CD4-positive, alpha-beta T cell treated with Interleukin-21 for 1 hour (primary cell): ENCODE data around the gene MARCOL.

ENCODE experiments used
- DNase-seq: peaks from one replicate; pipeline ENCODE4 v3.0.0-alpha.2; 2020

The MARCOL gene

DNA sequence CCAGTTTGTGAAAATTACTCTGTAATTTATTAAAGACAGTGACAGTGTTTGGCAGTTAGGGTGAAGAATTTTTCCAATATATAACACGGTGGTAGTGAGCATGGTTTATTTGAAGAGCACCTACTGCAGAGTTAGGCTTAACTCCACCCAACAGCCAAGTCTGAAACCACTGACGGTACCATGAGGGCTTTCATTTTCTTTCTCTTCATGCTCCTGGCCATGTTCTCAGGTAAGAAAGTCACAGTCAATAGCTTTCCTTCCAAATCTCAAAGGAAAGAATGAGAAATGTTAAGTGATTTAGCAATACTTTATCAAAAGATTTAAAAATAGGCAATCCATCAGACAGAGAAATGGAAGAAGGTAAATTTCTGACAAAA, at the start of gene MARCOL:
Gene MARCOL (plus strand): TSS at position 108 of the 377 bp plus-strand sequence. CDS start 73 bp downstream, at position 181.
- no peak for DNase-seq

- DNase-seq = no peak
Observed at GRCh38 chr5:148191010-148191409, 47.3 kb upstream of the MARCOL start.

DNA sequence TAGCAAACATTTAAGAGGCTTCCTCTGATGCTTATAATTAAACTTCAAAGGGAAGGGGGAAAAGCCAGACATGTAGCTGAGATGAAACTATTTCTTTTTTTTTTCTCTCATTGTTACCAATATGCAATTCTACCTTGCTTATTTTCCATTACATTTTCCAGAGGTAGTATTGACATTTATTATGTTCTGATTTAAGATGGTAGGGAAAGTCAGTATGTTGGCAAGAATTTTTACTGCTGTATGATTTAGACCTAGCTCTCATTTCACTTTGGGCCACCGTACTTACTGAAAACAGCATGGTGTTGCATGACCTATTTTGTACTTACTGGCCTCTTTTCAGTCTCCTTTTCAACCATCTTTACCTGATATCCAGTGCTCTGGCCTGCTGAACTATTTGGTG, 45.1 kb upstream of the MARCOL start:
- no peak for DNase-seq

- DNase-seq = no peak
Observed at GRCh38 chr5:148201151-148201550, 37.2 kb upstream of the MARCOL start.

- no peak for DNase-seq
Observed at GRCh38 chr5:148202531-148203203, 35.7 kb upstream of the MARCOL start, which contains the start of gene SPINK6. Gene SPINK6, plus strand, starts transcription at chr5:148203042. Its CDS starts 55 bp downstream, at chr5:148203097.

- DNase-seq = no peak
Observed at GRCh38 chr5:148205044-148205806, 33.1 kb upstream of the MARCOL start.

DNA sequence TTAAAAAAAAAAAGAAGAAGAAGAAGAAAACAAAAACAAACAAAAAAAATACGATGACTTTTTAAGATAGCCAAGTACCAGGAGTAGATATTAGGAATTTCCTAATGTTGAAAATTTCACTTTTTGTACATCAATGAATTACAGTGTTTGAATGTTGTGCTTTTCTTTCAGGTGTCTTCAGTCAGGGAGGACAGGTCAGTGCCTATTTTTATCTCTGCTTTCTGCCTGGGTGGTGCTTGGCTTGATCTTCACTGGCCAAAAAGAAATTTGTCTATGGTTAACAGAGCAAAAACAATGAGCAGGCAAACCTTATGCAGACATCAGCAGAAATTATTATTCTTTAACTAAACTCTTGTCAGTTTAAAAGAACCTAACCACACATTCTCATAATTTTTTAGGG, 32.5 kb upstream of the MARCOL start:
- DNase-seq = no peak

- no peak for DNase-seq
Observed at GRCh38 chr5:148206620-148207019, 31.7 kb upstream of the MARCOL start.

DNA sequence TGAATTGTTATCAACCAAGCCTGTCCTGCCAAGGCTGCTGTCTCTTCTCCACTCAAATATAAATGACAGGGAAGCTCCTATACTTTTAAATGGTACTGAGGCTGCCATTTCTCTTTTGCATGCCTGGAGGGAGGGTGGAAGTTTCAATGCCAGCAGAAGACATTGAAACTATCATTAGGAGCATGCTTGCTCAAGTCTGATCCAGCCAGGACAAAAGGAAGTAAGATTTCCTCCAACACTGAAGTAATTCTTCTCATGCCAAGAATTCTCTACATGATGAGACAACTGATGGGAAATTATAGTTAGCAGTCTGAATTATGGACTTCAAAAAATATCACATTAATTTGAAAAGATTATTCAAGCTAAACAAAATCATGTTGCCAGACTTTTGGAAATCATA, 30.1 kb upstream of the MARCOL start:
- DNase-seq = no peak

- no peak for DNase-seq
Observed at GRCh38 chr5:148209151-148209770, 29.1 kb upstream of the MARCOL start.

- no peak for DNase-seq
Observed at GRCh38 chr5:148214665-148215185, 23.6 kb upstream of the MARCOL start.

- DNase-seq = no peak
Observed at GRCh38 chr5:148221508-148221907, 16.8 kb upstream of the MARCOL start.

DNA sequence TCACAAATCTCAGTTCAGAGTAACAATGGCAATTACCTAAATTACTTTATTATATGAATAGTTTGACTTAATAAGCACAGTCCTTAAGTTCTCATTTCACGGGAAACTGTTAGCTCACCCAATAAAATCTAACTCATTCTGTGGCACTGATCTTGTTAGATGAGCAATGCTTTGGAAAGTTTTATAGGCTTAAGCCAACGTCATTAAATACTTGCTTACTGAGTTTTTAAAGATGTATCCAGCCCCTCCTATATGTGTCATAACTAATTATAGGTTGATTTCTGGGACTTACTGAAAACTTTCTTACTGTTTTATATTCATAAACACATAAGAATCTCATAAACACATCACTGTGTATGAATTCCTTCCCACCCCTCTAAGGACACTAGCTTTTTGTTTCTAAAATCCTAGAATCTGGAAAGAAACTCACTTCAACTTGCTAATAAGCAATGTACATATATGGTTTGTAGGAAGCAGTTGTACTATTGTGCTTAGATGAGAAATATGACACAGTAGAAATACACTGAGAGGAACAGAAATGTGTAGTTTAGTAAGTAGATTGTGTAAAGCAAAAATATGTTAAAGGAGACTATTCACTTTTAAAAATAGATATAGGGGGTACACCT, 14.1 kb upstream of the MARCOL start:
- DNase-seq = no peak

DNA sequence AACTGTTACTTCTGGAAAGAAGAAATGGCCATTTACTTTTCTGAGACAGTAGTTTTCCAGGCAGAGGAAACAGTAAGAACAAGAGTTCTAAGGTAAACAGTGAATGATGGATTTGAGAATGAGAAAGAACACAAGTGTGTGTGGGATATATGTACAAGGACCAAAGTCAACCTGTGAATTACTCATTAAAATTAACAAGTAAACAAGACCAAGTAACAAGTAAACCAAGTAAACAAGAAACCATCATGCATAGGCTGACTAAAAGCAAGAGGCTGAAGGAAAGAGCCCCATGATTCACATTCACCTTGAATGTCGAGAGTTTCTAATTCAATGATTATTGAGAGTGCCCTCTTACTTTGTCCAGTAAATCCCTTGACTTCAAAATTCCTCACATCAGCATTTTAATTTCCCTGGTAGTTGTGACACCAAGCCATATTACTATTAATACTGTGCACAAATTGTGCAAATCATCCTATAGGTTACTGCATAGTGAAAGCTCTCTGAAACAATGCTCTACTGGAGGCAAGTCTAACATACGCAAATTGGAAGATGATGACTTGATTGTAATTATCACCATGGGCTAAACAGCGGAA, 9.8 kb upstream of the MARCOL start:
- DNase-seq = no peak

- DNase-seq = no peak
Observed at GRCh38 chr5:148229840-148230239, 8.5 kb upstream of the MARCOL start.

- no peak for DNase-seq
Observed at GRCh38 chr5:148230240-148230639, 8.1 kb upstream of the MARCOL start.

GRCh38 chr5:148237785-148238417, 424 bp upstream of the MARCOL start:
- DNase-seq = no peak

DNA sequence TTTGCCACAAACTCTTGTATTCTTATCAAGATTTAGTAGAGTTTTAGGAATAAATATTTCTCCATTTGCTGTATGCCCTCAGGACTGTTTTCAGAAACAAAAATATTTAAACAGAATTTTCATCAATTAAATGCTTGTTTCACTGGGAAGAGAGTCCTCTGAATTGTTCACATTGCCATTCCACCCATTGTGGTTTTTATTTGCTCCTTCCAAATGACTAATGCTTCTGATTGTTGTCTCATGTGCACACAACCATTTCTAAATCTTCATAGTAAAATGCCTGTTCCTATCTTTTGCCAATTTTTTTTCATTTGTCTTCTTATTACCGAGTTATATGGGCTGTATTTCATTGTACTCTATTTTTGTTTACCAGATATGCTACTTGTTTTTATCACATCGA, 10.6 kb downstream of the MARCOL start:
- no peak for DNase-seq

DNA sequence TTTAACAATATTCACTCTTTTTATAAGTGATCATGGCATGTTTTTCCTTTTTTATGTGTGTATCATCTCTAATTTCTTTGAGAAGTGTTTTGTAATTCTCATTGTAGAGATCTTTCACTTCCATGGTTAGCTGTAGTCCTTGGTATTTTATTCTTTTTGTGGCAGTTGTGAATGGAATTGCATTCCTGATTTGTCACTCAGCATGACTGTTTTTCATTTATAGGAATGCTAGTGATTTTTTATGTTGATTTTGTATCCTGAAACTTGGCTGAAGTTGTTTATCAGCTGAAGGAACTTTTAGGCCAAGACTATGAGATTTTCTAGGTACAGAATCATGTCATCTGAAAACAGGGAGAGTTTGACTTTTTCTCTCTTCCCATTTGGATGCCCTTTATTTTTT, 17.1 kb downstream of the MARCOL start:
- no peak for DNase-seq

DNA sequence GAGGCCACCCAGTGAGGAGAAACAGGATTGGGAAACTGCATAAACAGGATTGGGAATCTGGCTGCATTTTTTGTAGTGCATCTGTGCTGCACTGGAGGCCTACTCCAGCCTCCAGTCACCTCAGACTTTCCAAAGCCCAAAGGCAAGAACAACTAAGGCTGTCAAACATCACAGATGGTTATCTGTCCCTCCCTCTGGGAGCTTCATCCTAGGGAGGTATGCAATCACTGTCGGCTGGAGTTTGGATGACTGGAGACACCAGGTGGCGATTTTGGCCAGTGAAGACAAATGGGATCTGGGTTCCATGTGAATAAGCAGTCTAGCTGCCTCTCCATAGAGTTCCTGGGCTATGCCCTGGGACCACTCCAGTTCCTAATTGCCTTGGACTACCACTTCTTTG, 21.0 kb downstream of the MARCOL start:
- no peak for DNase-seq

GRCh38 chr5:148261221-148261620, 22.9 kb downstream of the MARCOL start:
- no peak for DNase-seq

DNA sequence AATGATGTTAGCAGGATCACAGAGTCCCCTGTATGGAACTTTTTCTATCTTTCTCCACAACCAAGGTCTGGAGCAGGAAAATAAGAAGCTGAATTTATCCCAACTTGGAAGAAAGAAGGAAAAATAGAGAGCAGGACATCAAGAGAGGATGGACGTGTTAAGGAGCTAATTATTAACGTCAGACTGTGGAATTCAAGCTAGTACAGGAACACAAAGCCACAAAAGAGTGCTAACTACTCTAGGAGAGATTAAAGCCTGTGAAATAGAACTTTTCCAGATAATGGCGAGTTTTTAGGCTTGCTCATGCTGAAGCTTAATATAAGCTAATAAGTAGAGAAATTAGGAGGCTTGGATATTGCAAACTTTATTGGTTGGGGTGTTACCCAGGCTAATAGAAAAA, 29.6 kb downstream of the MARCOL start:
- DNase-seq = no peak
